HPDE6-E6E7 (cell line): ENCODE measurements around the gene USP6.
"Not testable (repeated sequence)": the region's sequence is repeated elsewhere in the genome, so short reads cannot be mapped to it uniquely, and the experiment has no call there.

Source experiments
- DNase-seq: peaks from one replicate; pipeline ENCODE4 v3.0.0; 2011; ENCODE audit warnings: missing footprints; ENCODE audit errors: extremely low spot score

USP6 gene

DNA sequence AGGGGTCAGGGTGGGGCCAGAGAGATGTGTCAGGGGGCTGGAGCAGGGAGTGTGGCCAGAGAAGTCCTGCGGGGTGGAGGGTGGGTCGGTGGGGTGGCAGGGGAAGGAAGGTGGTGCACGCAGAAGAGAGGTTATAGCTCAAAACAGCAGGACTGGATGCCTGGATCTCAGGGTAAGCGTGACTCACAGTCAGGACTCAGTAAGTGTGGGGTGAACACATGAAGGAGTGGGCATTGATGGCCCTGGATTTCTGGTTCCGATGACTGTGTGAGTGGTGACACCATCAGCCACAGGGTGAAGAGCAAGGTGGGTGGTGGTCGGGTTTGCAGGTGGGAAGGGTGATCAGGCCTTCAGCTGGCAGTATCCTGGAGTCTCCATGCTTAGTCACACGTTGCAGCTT, 6.2 kb downstream of the USP6 start:
- DNase-seq, result not testable (repeated sequence)

DNA sequence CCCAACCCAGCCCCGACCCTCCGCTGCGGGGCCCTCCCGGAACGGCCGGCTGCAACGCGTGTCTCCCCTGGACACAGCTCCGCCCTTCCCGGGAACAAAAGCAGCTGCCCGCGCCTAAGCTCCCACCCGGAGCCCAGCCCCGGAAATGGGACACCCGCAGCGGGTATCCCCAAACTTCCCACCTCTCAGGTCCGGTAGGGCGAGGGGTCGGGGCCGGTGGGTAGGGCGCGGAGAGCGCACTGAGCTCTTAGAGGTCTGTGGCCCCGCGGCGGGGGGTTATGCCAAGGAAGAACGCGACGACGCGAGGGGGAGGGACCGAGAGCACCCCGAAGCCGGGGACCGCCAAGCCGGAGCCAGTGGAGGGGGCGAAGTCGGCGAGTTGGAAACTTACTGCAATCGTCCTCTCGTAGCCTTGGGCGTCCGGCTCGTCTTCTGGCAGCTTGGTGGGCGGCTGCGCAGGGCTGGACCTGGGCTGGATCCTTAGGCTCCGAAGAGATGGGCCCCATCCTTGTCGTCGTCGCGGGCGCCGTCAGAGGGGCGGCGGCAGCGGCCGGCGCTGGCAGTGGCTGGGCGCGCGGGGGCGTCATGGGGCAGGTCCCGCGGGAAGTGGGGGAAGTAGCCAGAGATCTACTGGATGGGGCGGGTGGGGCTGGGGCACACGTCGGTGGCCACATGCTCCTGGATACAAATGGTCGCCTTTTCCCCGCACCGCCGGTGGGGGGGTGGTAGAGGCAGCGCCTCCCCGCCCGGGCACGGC, 6.9 kb downstream of the USP6 start:
- DNase-seq, result no peak

DNA sequence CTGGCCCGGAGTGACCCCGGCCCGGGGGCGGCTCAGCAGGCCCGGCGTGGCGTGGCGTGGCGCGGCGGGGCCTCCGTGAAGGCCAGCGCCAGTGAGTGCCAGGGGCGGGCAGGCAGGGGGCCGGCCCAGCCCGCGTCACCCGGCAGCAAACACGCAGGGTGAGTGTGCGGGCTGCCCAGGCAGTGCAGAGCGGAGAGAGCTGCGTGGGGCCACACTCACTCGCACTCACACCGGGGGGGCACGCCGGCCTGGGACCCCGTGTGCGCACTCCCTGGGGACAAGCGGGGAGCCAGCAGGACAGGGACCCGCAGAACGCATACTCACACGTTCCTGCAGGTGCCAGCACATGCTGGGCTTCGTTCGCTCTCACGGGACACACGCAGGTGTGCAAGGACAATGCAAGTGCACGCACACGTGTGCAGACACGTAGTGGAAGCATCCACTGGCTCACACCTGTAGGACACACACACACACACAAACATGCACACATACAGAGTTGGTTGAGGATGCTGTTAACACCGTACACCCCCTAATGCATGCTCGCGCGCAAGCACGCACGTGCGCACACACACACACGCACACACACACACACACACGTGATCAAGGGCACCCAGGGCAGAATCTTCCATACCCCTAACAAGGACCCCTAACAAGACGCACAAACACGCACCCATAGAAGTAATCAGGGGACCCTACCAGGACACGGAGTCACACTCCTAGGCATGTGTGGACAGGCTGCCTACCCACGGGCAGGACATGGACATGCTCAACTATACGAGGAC, 7.7 kb downstream of the USP6 start:
- DNase-seq, result no peak

- not testable (repeated sequence) for DNase-seq
Measured at GRCh38 chr17:5124125-5124760, 8.4 kb downstream of the USP6 start.

DNA sequence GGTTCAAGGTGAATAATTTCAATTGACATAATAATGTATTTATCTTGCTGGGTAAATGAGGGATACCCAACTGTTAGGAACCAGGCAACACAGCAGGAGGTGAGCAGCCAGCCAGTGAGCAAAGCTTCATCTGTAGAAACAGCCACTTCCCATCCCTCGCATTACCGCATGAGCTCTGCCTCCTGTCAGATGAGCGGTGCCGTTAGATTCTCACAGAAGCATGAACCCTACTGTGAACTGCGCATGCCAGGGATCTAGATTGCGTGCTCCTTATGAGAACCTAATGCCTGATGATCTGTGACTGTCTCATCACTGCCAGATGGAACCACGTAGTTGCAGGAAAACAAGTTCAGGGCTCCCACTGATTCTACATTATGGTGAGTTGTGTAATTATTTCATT, 9.1 kb downstream of the USP6 start:
- not testable (repeated sequence) for DNase-seq

- DNase-seq, result no peak
Measured at GRCh38 chr17:5126719-5127488, 11.1 kb downstream of the USP6 start.

- DNase-seq, result no peak
Measured at GRCh38 chr17:5127910-5128309, 12.1 kb downstream of the USP6 start.

- not testable (repeated sequence) for DNase-seq
Measured at GRCh38 chr17:5128387-5128786, 12.6 kb downstream of the USP6 start.

GRCh38 chr17:5128905-5129535, 13.2 kb downstream of the USP6 start:
- no peak for DNase-seq

- not testable (repeated sequence) for DNase-seq
Measured at GRCh38 chr17:5129770-5130169, 13.9 kb downstream of the USP6 start.

DNA sequence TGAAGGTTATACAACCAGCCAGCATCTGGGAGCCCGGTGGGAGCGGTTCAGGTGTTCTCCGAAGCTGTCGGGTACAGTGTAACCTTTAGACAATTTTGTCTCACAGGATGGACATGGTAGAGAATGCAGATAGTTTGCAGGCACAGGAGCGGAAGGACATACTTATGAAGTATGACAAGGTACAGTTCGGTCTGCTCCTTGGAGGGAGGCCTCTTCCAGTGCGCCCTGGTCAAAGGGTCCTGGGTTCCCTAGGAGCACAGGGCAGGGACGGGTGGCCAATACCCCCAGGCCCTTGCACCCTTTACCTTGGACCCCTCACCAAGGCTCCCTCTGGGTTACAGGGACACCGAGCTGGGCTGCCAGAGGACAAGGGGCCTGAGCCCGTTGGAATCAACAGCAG, 14.4 kb downstream of the USP6 start:
- DNase-seq, result not testable (repeated sequence)

DNA sequence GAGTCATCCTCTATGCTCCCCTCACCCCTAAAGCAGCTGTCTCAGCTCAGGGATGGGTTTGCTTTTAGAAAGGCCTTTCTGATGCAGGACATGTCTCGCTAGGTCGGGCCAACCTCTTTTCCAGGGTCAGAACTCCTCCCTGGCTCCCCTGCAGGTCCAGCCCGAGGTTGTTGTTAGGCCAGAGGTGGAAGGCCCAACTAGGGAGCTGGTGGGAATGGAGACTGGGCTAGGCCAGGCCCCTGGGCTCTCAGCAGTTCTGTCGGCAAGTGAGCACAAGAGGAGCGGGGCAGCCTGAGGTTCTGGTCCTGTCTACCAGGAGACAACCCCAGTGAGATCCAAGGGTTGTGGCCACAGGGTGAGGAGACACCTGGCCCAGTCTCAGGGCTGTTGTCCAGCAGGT, 14.9 kb downstream of the USP6 start:
- not testable (repeated sequence) for DNase-seq

GRCh38 chr17:5131146-5131715, 15.4 kb downstream of the USP6 start:
- no peak for DNase-seq

GRCh38 chr17:5131799-5132502, 16.1 kb downstream of the USP6 start:
- DNase-seq, result not testable (repeated sequence)

- DNase-seq, result not testable (repeated sequence)
Measured at GRCh38 chr17:5132503-5133225, 16.8 kb downstream of the USP6 start.

DNA sequence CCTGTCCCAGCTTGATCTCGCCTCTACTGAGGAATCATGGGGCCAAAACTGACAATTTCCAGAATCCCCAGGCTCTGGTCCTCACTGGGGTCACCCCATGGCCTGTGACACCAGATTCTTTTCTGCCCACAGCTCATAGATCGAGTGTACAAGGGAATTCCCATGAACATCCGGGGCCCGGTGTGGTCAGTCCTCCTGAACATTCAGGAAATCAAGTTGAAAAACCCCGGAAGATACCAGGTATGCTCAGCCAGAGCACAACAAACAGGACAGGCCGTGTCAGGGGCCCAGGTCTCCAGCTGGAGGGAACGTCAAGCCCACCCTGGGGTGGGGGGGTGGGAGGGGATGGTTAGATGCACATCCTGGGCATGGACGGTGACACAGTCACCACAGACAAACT, 17.5 kb downstream of the USP6 start:
- DNase-seq, result no peak

DNA sequence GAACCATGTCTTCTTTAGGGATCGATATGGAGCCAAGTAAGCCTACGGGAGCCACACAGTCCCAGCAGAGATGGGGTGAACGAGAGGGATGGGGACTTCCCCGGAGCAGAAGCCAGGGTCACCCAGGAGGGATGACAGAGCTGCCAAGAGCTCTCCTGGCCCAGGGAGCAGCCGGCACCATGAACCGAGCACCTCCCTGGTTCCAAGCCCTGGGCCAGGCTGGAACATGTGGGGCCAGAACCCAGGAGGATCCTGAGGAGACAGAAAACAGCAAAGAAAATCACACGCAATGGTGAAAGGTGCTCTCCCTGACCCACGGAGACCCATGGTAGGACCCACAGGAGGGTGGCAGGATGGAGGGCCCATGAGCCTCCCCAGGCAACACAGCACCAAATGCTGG, 18.1 kb downstream of the USP6 start:
- DNase-seq, result not testable (repeated sequence)

DNA sequence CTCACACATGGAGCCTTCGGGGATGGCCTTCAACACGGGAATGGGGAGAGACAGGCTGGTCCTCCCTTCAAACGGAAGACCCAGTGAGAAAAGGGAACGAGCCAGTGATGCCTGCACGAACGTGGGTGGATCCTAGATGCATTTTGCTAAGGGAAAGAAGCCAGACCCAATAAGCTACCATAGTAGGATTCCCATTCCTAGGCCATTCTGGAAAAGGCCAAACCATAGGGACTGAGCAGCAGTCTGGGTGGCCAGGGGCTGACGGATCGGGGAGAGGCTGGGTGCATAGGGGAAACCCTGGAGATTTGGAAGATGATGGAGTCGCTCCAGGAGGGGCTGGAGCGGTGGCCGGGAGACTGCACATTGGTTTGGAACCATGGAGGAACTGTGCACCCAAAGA, 18.7 kb downstream of the USP6 start:
- DNase-seq, result not testable (repeated sequence)

- not testable (repeated sequence) for DNase-seq
Measured at GRCh38 chr17:5135131-5135712, 19.4 kb downstream of the USP6 start.
